GM18498 (cell line): ENCODE measurements around the gene ACOX1.
A peak's percentile ranks its signal among the peaks of the same experiment; 100 is the strongest.

Source experiments
- ATAC-seq: cut with Tn5 transposase; IDR thresholded peaks from one replicate; pipeline ENCODE4 v1.9.1; 2021; ENCODE audit warnings: mild to moderate bottlenecking, moderate library complexity; ENCODE audit not compliant: unreplicated experiment

The ACOX1 gene

GRCh38 chr17:75940727-75941441 lies 38.1 kb downstream of the ACOX1 start, which contains the start of gene FBF1:
FBF1 (minus strand) TSS chr17:75941042; CDS start chr17:75938149, 2,893 bp downstream.
- peak; percentile 96 for ATAC-seq

- ATAC-seq, result no peak
Observed at GRCh38 chr17:75937652-75938051, 41.3 kb downstream of the ACOX1 start.

GRCh38 chr17:75933808-75934207 lies 45.2 kb downstream of the ACOX1 start:
- ATAC-seq, result no peak

DNA sequence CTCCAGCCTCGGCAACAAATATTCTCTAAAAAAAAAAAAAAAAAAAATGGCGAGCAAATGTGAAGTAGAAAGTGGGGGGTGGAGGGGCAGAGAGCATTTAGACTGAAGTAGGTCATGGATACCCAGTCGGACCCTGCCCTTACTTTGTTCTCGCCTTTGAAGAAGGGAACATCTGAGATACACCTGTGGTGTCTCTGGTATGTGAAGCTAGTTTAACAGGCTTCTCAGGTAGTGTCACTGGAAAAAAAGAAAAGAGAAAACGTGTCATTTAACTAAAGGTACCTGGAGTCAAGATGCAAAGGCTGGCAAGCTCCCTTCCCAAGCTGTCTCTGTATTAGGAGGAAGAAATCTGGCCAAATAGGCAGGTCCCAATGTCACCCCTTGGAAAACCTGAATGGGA lies 46.1 kb downstream of the ACOX1 start:
- no peak for ATAC-seq

GRCh38 chr17:75931062-75931461 lies 47.9 kb downstream of the ACOX1 start:
- ATAC-seq, result no peak

- ATAC-seq, result no peak
Observed at GRCh38 chr17:75927286-75927922, 51.6 kb downstream of the ACOX1 start.

DNA sequence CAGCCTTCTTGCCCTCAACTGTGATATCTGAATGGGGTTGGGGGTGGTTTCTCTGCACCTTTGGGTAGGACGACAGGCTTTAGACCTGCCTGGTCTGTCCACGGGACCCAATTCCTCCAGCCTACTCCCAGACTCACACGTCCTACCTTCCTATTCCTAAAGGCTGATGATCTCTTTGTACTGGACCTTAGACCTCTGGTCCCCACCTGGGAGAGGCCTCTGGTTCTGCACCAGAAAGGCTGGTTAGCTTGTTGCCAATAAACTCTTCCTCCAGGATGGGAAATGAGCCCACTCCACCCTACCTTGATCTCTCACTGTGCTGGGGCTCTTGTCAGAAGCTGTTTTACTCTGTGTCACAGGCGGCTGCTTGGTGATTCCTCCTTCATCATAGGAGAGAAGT lies 52.5 kb downstream of the ACOX1 start:
- no peak for ATAC-seq

- no peak for ATAC-seq
Observed at GRCh38 chr17:75925912-75926311, 53.1 kb downstream of the ACOX1 start.

DNA sequence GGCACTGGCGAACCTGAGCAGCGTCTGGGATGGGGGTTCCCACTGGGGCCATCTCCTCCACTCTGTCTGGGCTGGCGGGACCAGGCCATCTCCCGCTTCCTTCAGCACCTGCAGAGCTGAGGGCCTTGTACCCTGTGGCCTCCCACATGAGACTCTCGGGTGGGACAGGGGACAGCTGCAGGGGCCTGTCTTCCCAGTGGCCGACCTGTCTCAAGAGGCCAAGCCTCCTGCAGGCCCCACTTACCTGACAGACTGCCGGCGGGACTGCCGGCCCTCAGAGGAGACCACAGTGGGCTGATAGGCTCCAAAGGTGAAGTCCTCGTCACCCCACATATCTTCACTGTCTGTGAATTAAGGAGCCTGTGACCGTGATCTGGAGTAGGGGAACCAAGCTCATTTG lies 53.9 kb downstream of the ACOX1 start:
- no peak for ATAC-seq

GRCh38 chr17:75922963-75923874 lies 55.7 kb downstream of the ACOX1 start:
- no peak for ATAC-seq

- ATAC-seq, result no peak
Observed at GRCh38 chr17:75922173-75922961, 56.6 kb downstream of the ACOX1 start.

DNA sequence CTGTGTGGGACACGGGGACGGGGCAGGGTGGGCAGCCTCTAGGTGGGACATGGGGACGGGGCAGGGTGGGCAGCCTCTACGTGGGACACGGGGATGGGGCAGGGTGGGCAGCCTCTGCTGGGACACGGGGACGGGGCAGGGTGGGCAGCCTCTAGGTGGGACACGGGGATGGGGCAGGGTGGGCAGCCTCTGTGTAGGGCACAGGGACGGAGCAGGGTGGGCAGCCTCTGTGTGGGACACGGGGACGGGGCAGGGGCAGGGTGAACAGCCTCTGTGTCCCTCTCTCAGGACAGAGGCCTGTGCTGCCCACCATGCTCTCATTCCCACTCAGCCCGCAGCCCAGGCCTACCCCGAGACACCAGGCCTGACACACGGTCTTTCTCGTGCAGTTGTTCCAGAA lies 57.4 kb downstream of the ACOX1 start:
- ATAC-seq, result no peak

- ATAC-seq, result no peak
Observed at GRCh38 chr17:75920045-75920560, 58.9 kb downstream of the ACOX1 start.

DNA sequence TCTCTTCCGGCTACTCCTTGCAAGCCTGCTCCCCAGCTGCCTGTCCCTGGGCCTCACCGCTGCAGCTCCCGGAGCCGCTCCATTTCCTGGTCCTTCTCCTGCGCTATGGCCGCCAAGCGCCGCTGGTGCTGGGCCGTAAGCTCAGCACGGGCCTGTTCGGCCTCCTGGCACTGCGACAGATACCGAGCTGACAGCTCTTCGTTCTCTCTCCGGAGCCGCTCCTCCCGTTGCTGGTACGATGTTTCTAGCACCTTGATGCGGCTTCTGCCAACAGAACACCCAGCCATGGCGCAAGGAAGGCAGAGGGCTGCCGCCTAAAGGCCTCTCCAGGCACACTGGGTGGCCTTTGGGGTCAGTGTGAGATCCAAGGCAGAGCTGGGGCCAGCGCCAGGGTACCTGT lies 59.4 kb downstream of the ACOX1 start:
- no peak for ATAC-seq

DNA sequence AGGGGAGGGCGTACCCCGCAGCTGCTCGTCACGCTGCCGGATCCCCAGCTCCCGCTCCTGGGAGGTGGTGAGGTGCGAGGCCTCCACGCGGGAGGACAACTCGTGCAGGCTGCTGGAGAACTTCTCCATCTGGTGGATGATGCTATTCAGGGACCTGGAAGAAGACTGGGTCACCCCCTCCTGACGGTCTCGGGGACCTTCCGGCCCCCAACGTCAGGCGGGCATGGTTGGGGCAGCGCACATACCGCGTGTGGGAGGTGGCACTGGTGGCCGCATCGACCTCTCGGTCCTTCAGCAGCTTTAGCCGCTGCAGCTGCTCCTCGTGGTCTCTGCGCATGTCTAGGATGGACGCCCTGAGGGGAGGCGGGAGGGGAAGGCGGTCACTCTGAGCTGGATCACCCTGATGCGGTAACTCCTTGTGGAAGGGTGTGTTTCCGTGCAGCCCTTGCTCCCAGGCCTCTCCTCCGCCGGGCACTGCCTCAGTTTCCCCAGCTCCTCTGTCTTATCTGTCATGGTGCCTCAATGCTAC lies 61.0 kb downstream of the ACOX1 start:
- ATAC-seq, result no peak

GRCh38 chr17:75917141-75917916 lies 61.6 kb downstream of the ACOX1 start:
- no peak for ATAC-seq

DNA sequence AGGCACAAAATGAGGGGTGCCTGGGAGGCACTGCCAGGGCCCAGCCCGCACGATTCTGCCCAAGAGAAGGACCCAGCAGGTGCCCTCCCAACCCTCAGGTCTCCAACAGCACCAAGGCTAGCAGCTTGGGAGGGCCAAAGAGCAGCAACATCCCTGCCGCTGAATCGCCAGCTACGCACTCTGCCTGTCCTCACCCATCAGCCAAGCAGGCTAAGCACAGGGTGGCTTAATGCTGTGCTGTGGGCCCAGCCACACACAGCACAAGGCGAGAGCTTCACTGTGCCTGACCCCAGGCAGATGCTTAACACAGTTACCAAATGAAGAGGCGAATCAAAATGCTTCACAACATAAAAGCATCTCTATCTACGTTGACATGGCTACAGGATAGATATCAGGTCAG lies 63.7 kb downstream of the ACOX1 start:
- ATAC-seq, result no peak

DNA sequence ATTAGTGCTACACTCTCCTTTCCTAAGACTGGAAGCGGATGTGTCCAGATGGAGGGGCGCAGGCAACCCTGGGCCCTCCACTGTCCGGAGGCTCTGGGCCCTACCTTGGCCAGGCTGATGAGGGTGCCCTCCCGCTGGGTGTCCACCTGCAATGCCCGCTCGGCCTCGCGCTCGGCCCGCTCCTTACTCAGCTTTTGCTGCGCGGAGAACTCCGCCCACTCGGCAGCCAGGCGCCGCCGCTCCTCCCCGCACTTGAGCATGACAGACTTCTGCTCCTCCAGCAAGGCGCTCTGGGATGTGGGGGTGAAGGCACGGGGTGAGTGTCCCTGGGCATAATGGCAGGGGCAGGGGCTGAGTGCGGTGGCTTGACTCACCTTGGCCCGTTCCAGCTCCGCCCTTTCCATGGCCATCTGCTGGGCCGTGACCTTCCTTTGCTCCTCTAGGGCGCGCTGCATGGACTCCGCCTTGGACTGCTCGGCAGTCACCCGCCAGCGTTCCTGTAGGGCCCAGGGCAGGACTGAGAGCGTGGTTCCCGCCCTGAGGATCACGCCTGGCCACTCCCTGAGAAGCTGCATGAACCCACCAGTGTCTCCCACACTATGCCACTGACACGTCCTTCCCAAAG lies 64.2 kb downstream of the ACOX1 start:
- ATAC-seq, result no peak
